GM08714 (cell line): ENCODE measurements around the gene PISD.

Experiments
- H3K4me3 ChIP-seq: fragments of 200-500 bp; sonication (Bioruptor generic); 2 replicates; pipeline ENCODE4 v1.5.1; 2014; ENCODE audit warnings: mild to moderate bottlenecking, low read length, inconsistent platforms
- ZNF274 ChIP-seq: IDR thresholded peaks from 2 replicates; pipeline ENCODE4 v1.6.1; 2012; ENCODE audit warnings: mild to moderate bottlenecking, low read depth, low read length

Gene PISD

GRCh38 chr22:31588970-31589675 lies 72.9 kb downstream of the PISD start:
- TF ChIP-seq ZNF274, result no peak
- no peak overlapping the region for H3K4me3 ChIP-seq

- no peak for TF ChIP-seq ZNF274
- no peak overlapping the region for H3K4me3 ChIP-seq
Observed at GRCh38 chr22:31586137-31586920, 75.7 kb downstream of the PISD start.

- no peak for TF ChIP-seq ZNF274
- H3K4me3 ChIP-seq, result no peak overlapping the region
Observed at GRCh38 chr22:31585161-31585859, 76.7 kb downstream of the PISD start.

GRCh38 chr22:31584804-31585160 lies 77.2 kb downstream of the PISD start:
- TF ChIP-seq ZNF274, result no peak
- H3K4me3 ChIP-seq, result no peak overlapping the region

- no peak for TF ChIP-seq ZNF274
- H3K4me3 ChIP-seq, result no peak overlapping the region
Observed at GRCh38 chr22:31583861-31584485, 78.0 kb downstream of the PISD start.

- no peak overlapping the region for H3K4me3 ChIP-seq
- no peak for TF ChIP-seq ZNF274
Observed at GRCh38 chr22:31579835-31580242, 82.2 kb downstream of the PISD start.

GRCh38 chr22:31578171-31578570 lies 83.8 kb downstream of the PISD start:
- no peak for TF ChIP-seq ZNF274
- no peak overlapping the region for H3K4me3 ChIP-seq

- no peak overlapping the region for H3K4me3 ChIP-seq
- no peak for TF ChIP-seq ZNF274
Observed at GRCh38 chr22:31577711-31578110, 84.3 kb downstream of the PISD start.

- TF ChIP-seq ZNF274, result no peak
- no peak overlapping the region for H3K4me3 ChIP-seq
Observed at GRCh38 chr22:31575190-31575589, 86.8 kb downstream of the PISD start.

GRCh38 chr22:31574055-31574670 lies 87.9 kb downstream of the PISD start:
- TF ChIP-seq ZNF274, result no peak
- H3K4me3 ChIP-seq, result no peak overlapping the region

DNA sequence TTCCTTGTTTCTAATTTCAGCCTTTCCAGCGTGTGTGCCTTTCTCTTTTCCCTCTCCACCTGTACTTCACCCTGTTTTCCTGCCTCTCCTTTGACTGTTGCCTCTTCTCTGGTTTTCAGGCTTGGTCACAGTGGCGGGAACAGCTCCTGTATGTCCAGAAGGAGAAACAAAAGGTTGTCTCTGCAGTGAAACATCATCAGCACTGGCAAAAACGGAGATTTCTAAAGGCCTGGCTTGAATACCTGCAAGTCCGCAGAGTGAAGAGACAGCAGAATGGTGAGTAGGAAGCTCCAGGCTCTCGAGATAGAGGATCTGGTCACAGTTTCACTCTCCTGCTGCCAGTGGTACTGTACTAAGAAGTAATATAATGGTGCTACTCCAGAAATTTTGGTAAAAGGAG lies 89.1 kb downstream of the PISD start:
- H3K4me3 ChIP-seq, result no peak overlapping the region
- TF ChIP-seq ZNF274, result no peak

- TF ChIP-seq ZNF274, result no peak
- no peak overlapping the region for H3K4me3 ChIP-seq
Observed at GRCh38 chr22:31569126-31569525, 92.9 kb downstream of the PISD start.
